IMR-90 (cell line): ENCODE data around the gene UNC5B. TPM values are rescaled to one million over a fixed set of nuclear protein-coding genes. Genes with fewer than 3 reads are reported as not detected.
A peak's percentile ranks its signal among the peaks of the same experiment; 100 is the strongest.

Source experiments
- ATAC-seq: fragments of 200-7000 bp; cut with Tn5 transposase; 2 replicates; pipeline ENCODE4 v1.9.1; 2020; ENCODE audit warnings: low read depth, mild to moderate bottlenecking, moderate library complexity
- BruUV-seq: library from RNA; stranded (reverse); fragments of 400-500 nt; replicated peaks from 2 replicates; lab custom pipeline; 2021; lab: Mats Ljungman, UMichigan
- CTCF ChIA-PET: fragments of 300-600 bp; formaldehyde crosslinking; extraction: SDS; loops from one replicate; lab custom pipeline; 2021; ENCODE audit warnings: antibody characterized with exemption; lab: Yijun Ruan, JAX
- POLR2A ChIA-PET: fragments of 300-600 bp; sonication (Branson Sonifier 250); formaldehyde crosslinking; loops from one replicate; lab custom pipeline; 2022; ENCODE audit warnings: antibody characterized with exemption; ENCODE audit not compliant: unreplicated experiment; lab: Charles Lee
- DNase-seq: peaks from one replicate; pipeline ENCODE4 v3.0.0; 2013
- H2AFZ ChIP-seq: replicated peaks from 2 replicates; pipeline ENCODE3; 2013; ENCODE audit warnings: low read length, mild to moderate bottlenecking; ENCODE audit not compliant: poor library complexity
- H2AK5ac ChIP-seq: 2 replicates; pipeline ENCODE4 v1.6.1; 2013; ENCODE audit warnings: low read depth, low read length, inconsistent platforms
- H2AK9ac ChIP-seq: replicated peaks from 2 replicates; pipeline ENCODE3; 2013; ENCODE audit warnings: mild to moderate bottlenecking, low read depth, low read length, moderate library complexity; ENCODE audit not compliant: poor library complexity
- H2BK120ac ChIP-seq: 2 replicates; pipeline ENCODE4 v1.6.1; 2013; ENCODE audit warnings: low read depth, low read length, inconsistent platforms
- H2BK15ac ChIP-seq: 3 replicates; pipeline ENCODE4 v1.6.1; 2013; ENCODE audit warnings: low read depth, low read length, inconsistent platforms
- H2BK20ac ChIP-seq: 2 replicates; pipeline ENCODE4 v1.6.1; 2013; ENCODE audit warnings: low read depth, mild to moderate bottlenecking, inconsistent platforms, low read length, moderate library complexity
- H2BK5ac ChIP-seq: 2 replicates; pipeline ENCODE4 v1.6.1; 2013; ENCODE audit warnings: mild to moderate bottlenecking, low read depth, low read length, inconsistent platforms; ENCODE audit not compliant: poor library complexity, severe bottlenecking
- H3K14ac ChIP-seq: replicated peaks from 2 replicates; pipeline ENCODE4 v1.6.1; 2013; ENCODE audit warnings: low read depth, low read length, inconsistent platforms
- H3K18ac ChIP-seq: 2 replicates; pipeline ENCODE4 v1.6.1; 2013; ENCODE audit warnings: low read depth, low read length, control low read depth
- H3K23ac ChIP-seq: 2 replicates; pipeline ENCODE4 v1.6.1; 2013; ENCODE audit warnings: low read depth, low read length, inconsistent platforms
- H3K27ac ChIP-seq: 2 replicates; pipeline ENCODE4 v1.5.1; 2013; ENCODE audit warnings: mild to moderate bottlenecking, control low read depth, low read length; ENCODE audit not compliant: insufficient read depth
- H3K27me3 ChIP-seq: 2 replicates; pipeline ENCODE4 v1.6.1; 2013; ENCODE audit warnings: low read length; ENCODE audit not compliant: control insufficient read depth, insufficient read depth
- H3K36me3 ChIP-seq: 2 replicates; pipeline ENCODE4 v1.6.1; 2013; ENCODE audit warnings: low read length, mixed read lengths; ENCODE audit not compliant: control insufficient read depth, insufficient read depth
- H3K4ac ChIP-seq: 2 replicates; pipeline ENCODE4 v1.6.1; 2013; ENCODE audit warnings: low read depth, low read length, inconsistent platforms
- H3K4me1 ChIP-seq: 2 replicates; pipeline ENCODE4 v1.6.1; 2013; ENCODE audit warnings: low read length, mixed read lengths; ENCODE audit not compliant: control insufficient read depth, insufficient read depth
- H3K4me2 ChIP-seq: 2 replicates; pipeline ENCODE4 v1.6.1; 2013; ENCODE audit warnings: low read depth, mild to moderate bottlenecking, control low read depth, low read length, moderate library complexity
- H3K4me3 ChIP-seq: 2 replicates; pipeline ENCODE4 v1.5.1; 2013; ENCODE audit warnings: low read depth, mild to moderate bottlenecking, control low read depth, low read length, moderate library complexity; ENCODE audit not compliant: insufficient read depth
- H3K56ac ChIP-seq: 2 replicates; pipeline ENCODE4 v1.6.1; 2013; ENCODE audit warnings: low read length, inconsistent platforms; ENCODE audit not compliant: insufficient read depth; ENCODE audit errors: extremely low read depth
- H3K79me1 ChIP-seq, 2 experiments: 2 replicates each; pipeline ENCODE4 v1.6.1; 2013; ENCODE audit warnings: low read length in 2 of 2, inconsistent platforms in 1 of 2, low read depth in 1 of 2
- H3K9ac ChIP-seq: 2 replicates; pipeline ENCODE4 v1.6.1; 2013; ENCODE audit warnings: low read depth, low read length, control low read depth
- H3K9me1 ChIP-seq: 2 replicates; pipeline ENCODE4 v1.6.1; 2013; ENCODE audit warnings: low read length, inconsistent platforms; ENCODE audit not compliant: insufficient read depth
- H3K9me3 ChIP-seq: 2 replicates; pipeline ENCODE4 v1.6.1; 2013; ENCODE audit warnings: low read length; ENCODE audit not compliant: control insufficient read depth, insufficient read depth
- H4K20me1 ChIP-seq: 2 replicates; pipeline ENCODE4 v1.6.1; 2013; ENCODE audit warnings: low read length, inconsistent platforms; ENCODE audit not compliant: insufficient read depth
- H4K5ac ChIP-seq: 2 replicates; pipeline ENCODE4 v1.6.1; 2013; ENCODE audit warnings: mild to moderate bottlenecking, low read depth, low read length, control low read depth
- H4K8ac ChIP-seq, 2 experiments: 2 replicates each; pipeline ENCODE4 v1.6.1; 2013; ENCODE audit warnings: low read depth in 2 of 2, low read length in 2 of 2, control low read depth in 1 of 2, inconsistent platforms in 1 of 2
- H4K91ac ChIP-seq: 2 replicates; pipeline ENCODE4 v1.6.1; 2013; ENCODE audit warnings: low read depth, low read length, inconsistent platforms; ENCODE audit not compliant: insufficient read depth
- CEBPB ChIP-seq: IDR thresholded peaks from 2 replicates; pipeline ENCODE4 v1.6.1; 2012; ENCODE audit warnings: low read depth, low read length, improper control_type of control experiment
- CHD1 ChIP-seq: IDR thresholded peaks from 2 replicates; pipeline ENCODE4 v1.6.1; 2012; ENCODE audit warnings: low read depth, low read length, improper control_type of control experiment
- CTCF ChIP-seq: conservative IDR thresholded peaks from 2 replicates; pipeline ENCODE4 v1.5.1; 2012; ENCODE audit warnings: mild to moderate bottlenecking, low read depth, low read length, improper control_type of control experiment
- MAZ ChIP-seq: IDR thresholded peaks from 2 replicates; pipeline ENCODE4 v1.6.1; 2012; ENCODE audit warnings: low read depth, mild to moderate bottlenecking, low read length, improper control_type of control experiment, moderate library complexity, borderline replicate concordance
- USF2 ChIP-seq: fragments of 150-350 bp; IDR thresholded peaks from 2 replicates; pipeline ENCODE4 v1.6.1; 2017; ENCODE audit warnings: mild to moderate bottlenecking, antibody characterized with exemption, low read length, low read depth
- WGBS, 2 experiments: methylation state at CpG; one replicate each; pipeline versions ENCODE4 v1.1.5 to v1.1.7; 2013; ENCODE audit warnings: missing lambda C conversion rate in 2 of 2; ENCODE audit not compliant: insufficient read length in 1 of 2; ENCODE audit errors: extremely low coverage in 2 of 2; 5-methylcytosine and 5-hydroxymethylcytosine counted together
- dilution Hi-C: fragments of 300-500 bp; cut with HindIII; formaldehyde crosslinking; loops from one replicate; pipeline ENCODE4 v1.14.3; 2018; ENCODE audit warnings: low sequenced_read_pairs; ENCODE audit not compliant: unreplicated experiment
- in situ Hi-C: fragments of 300-500 bp; cut with MboI; formaldehyde crosslinking; loops from 3 replicates; pipeline ENCODE4 v1.14.3; 2019; ENCODE audit warnings: low sequenced_read_pairs, inconsistent platforms, mixed read lengths
- intact Hi-C: fragments of 100-400 bp; cut with micrococcal nuclease; formaldehyde crosslinking; loops from 2 replicates; pipeline ENCODE4 v1.10.0; 2022
- polyA plus RNA-seq, 3 experiments: library from polyadenylated mRNA; depleted of rRNA; stranded (reverse); fragments of >200 nt; gene quantifications; 2 replicates each; pipeline ENCODE4 v1.2.3, GENCODE V29; 2012; ENCODE audit warnings: low replicate concordance in 1 of 3
- total RNA-seq: library from RNA; depleted of rRNA; stranded (reverse); fragments of >200 nt; gene quantifications from 2 replicates; pipeline ENCODE4 v1.2.3, GENCODE V29; 2012

UNC5B gene
- total and polyA plus RNA-seq, 2 of the 4 experiments (the other 2 are of a cell fraction), result 1.6 to 4.2 TPM

DNA sequence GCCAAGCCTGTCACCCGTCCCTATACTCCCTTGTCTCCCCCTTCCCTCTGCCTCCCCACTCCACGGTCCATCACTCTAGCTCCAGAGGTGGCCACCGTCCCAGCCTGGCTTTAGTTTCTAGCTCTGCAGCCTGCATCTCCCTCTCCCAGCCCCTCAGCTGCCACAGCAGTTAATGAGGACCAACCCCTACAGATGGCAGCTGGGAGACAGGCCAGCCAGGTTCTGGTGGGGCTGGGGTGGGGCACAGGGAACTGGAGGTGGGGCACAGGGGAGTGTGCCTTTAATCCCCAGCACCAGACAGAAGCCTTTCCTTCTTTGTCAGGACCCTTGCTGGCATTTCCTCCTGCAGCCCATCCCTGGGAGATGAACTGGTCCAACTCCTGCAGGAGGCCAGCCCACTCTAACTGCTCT is 21.1 kb downstream of the UNC5B start (continued):
- TF ChIP-seq USF2 (no peak), CHD1 (no peak)

DNA sequence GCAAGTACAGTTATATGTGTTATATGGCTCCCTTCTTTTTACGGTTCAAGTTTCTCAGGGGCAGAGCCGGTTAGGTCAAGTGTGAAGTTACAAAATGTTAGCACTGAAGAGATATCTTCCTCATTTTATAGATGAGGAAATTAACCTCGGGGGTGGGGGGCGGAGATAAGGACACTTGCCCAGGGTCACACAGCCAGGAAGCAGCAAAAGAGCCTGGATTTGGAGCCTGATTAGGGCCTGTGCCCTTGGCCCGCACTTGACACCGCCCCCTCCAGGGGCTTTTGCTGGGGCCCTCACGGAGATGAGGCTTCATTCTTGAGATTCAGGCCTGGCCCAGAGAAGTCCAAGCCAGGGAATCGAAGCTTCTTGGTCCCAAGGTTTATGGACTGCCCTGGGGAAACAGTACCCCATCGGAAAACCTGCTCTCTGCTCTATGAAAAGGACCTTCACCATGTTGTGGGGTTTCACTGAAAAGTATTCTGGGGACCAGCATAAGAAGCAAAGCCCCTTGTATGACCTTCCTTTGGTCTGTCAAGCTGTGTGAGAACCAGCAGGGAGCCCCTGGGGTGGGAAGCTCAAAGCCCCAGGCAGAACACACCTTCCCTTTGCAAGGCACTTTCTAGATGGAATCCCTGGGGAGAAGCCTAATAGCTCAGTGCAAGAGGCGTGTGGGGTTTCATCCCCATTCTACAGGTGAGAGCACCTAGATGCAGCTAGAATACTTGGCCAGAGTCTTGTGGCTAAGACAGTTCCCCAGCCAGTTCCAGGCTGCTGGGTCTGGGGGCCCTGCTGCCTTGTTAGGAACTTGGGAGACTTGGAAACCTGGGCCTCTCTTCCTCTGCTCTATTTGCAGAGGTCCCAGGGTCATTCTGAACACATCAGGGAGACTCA is 21.9 kb downstream of the UNC5B start:
- Histone ChIP-seq H2AFZ (no peak overlapping the region), H3K4me2 (no peak overlapping the region), H3K4me1 (peaks cover 17% of the 10 kb centered on the region), H2BK5ac (no peak overlapping the region), H4K8ac (no peak overlapping the region; a peak in 2 of 4 replicates), H3K9me1 (peaks cover 16% of the 10 kb centered on the region; the same call in 1 of the 2 replicates), H3K27ac (no peak overlapping the region), H3K4ac (peak overlapping the region; percentile 55), H3K23ac (0 out of 2 replicates have a peak overlapping the region, but pooled peaks have one; percentile 43), H3K27me3 (no peaks in the 10 kb centered on the region), H2BK20ac (0 out of 2 replicates have a peak overlapping the region, but pooled peaks have one; percentile 43), H3K56ac (no peak overlapping the region), H4K91ac (peak overlapping the region; percentile 13), H2AK5ac (no peak overlapping the region), H2BK120ac (no peak overlapping the region), H3K18ac (no peak overlapping the region), H3K9me3 (no peaks in the 10 kb centered on the region), H2BK15ac (no peak overlapping the region), H3K14ac (0 out of 2 replicates have a peak overlapping the region, but pooled peaks have one; percentile 51), H3K4me3 (no peak overlapping the region), H3K79me1 (peaks cover 0 to 9% of the 10 kb centered on the region in 2 experiments; a peak in 1 of 4 replicates), H4K5ac (no peak overlapping the region), H4K20me1 (no peaks in the 10 kb centered on the region; the same call in 1 of the 2 replicates), H3K9ac (peak overlapping the region; percentile 17; the same call in 1 of the 2 replicates), H3K36me3 (no peaks in the 10 kb centered on the region), H2AK9ac (peak overlapping the region; percentile 60)
- 88% methylated on average over 2 of the region's 10 CpGs; no CpG with 5 or more reads in 1 of the 2 experiments for WGBS, 2 experiments
- in situ Hi-C loops, result no loop called here
- BruUV-seq, result no TSS peak
- no peak for ATAC-seq
- DNase-seq, result no peak
- ChIA-PET POLR2A (interaction anchor here (0.5 kb wide), 1 partner anchor 1185 kb away, joined by 4 read pairs; no protein-coding TSS in a partner anchor), CTCF (interaction anchor here (0.7 kb wide), 1 partner anchor 12 kb away, joined by 3 read pairs; no protein-coding TSS in a partner anchor)
- intact Hi-C loops, result no loop called here
- dilution Hi-C loops, result no loop called here
- TF ChIP-seq CTCF, result no peak
- no peak for TF ChIP-seq MAZ
- TF ChIP-seq CHD1, result no peak
- no peak for TF ChIP-seq CEBPB
